ENCODE measurements around the gene COA8. TPM values are rescaled to one million over a fixed set of nuclear protein-coding genes. Genes with fewer than 3 reads are reported as not detected.

Gene COA8
- total RNA-seq, 4 donors from 2014 or later, result 26.8 to 46.1 (median 37.6) TPM

DNA sequence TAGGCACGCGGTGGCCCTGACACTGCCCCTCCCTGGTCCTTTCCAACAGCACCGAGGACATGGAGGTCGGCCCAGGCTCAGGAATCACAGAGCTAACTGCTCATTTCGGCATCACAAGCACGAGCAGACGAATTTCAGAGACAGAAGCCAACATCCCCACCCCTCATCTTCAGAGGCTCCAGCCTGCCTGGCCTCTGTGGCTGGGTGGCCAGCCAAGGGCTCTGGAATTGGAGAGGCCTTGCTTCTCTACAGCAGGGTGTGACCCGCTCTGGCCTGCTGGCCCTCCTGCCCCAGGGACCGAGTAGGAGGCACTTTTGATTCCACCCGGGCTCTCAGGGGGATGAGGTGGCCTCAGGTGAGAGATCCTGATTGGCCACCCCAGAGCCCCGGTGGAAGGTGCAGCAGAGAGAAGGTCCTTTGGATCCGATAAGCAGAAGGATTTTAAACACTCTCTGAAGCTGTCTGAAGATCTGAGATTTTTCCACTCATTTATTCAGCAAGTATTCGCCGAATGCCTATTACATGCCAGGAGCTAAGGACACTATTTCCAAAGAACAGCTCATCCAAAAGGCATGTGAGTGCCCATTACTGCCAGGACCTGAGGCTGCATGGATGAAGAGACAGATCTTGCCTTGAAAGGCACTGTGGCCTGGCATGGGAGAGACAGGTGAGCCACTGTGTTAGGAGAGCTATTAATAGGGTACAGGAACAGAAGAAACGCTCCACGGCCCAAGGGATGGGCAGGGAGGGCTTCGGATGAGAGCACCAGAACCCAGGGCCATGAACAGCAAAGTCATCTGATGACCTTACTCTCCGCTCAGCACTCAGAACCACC is 10.5 kb upstream of the COA8 start:
- TF ChIP-seq EP300 (IDR thresholded peaks at IDR 0.05) (no peak), POLR2A (IDR thresholded peaks at IDR 0.05; ENCODE audit: low read depth) (no peak), POLR2AphosphoS5 (IDR thresholded peaks at IDR 0.05) (peak; percentile 85 to 88)
- TF ChIP-seq, protein P1, sequence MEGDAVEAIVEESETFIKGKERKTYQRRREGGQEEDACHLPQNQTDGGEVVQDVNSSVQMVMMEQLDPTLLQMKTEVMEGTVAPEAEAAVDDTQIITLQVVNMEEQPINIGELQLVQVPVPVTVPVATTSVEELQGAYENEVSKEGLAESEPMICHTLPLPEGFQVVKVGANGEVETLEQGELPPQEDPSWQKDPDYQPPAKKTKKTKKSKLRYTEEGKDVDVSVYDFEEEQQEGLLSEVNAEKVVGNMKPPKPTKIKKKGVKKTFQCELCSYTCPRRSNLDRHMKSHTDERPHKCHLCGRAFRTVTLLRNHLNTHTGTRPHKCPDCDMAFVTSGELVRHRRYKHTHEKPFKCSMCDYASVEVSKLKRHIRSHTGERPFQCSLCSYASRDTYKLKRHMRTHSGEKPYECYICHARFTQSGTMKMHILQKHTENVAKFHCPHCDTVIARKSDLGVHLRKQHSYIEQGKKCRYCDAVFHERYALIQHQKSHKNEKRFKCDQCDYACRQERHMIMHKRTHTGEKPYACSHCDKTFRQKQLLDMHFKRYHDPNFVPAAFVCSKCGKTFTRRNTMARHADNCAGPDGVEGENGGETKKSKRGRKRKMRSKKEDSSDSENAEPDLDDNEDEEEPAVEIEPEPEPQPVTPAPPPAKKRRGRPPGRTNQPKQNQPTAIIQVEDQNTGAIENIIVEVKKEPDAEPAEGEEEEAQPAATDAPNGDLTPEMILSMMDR (IDR thresholded peaks at IDR 0.05), result no peak
- peaks cover 0 to 2% (median 0%) of the 10 kb centered on the region in 4 donors for H3K27me3 ChIP-seq
- 35% methylated on average over 9 of the region's 18 CpGs for WGBS
- H3K9me3 ChIP-seq, result no peaks in the 10 kb centered on the region
- peaks cover 0 to 4% (median 1%) of the 10 kb centered on the region in 4 donors for H3K36me3 ChIP-seq
- no peak for DNase-seq (ENCODE audit: extremely low spot score)
- H3K27ac ChIP-seq (replicated peaks in 1 of 4), result peak overlapping the region; percentile 94 to 98 (median 96)
- intact Hi-C loops (cut with DNase I), result no loop called here
- peaks cover 54 to 99% (median 97%) of the 10 kb centered on the region in 4 donors for H3K4me1 ChIP-seq
- peak overlapping the region; percentile 28 to 60 (median 49) for H3K4me3 ChIP-seq

DNA sequence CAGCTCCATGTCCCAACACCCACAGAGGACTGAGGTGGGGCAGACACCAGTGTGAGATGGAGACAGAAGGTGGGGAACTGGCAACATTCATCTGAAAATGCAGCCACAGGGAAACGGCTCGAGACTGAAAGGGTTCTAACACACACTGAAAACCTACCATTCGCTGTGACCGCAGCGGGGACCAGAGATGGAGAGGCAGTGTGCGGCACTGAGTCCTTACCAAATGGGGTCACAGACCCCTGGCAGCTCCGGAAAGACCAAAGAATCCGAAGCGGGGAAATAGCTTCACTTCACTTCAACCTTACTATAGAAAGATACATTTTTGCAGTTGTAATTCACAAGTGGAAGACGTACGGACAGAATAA is 9.9 kb upstream of the COA8 start:
- Histone ChIP-seq H3K27ac (replicated peaks in 1 of 4) (peak overlapping the region; percentile 94 to 98 (median 96)), H3K9me3 (no peaks in the 10 kb centered on the region), H3K27me3 (peaks cover 0 to 2% (median 0%) of the 10 kb centered on the region in 4 donors), H3K4me3 (peak overlapping the region in 3 of 4 donors; percentile 44 to 60 (median 54)), H3K4me1 (peaks cover 60 to 100% (median 98%) of the 10 kb centered on the region in 4 donors), H3K36me3 (peaks cover 0 to 7% (median 2%) of the 10 kb centered on the region in 4 donors)
- TF ChIP-seq POLR2AphosphoS5 (IDR thresholded peaks at IDR 0.05) (no peak), POLR2A (IDR thresholded peaks at IDR 0.05; ENCODE audit: low read depth) (no peak), EP300 (IDR thresholded peaks at IDR 0.05) (no peak)
- TF ChIP-seq, protein P1 (IDR thresholded peaks at IDR 0.05), result no peak
- DNase-seq (ENCODE audit: extremely low spot score), result no peak
- WGBS, result 90% methylated on average over 11 of the region's 11 CpGs
- intact Hi-C loops (cut with DNase I), result no loop called here

DNA sequence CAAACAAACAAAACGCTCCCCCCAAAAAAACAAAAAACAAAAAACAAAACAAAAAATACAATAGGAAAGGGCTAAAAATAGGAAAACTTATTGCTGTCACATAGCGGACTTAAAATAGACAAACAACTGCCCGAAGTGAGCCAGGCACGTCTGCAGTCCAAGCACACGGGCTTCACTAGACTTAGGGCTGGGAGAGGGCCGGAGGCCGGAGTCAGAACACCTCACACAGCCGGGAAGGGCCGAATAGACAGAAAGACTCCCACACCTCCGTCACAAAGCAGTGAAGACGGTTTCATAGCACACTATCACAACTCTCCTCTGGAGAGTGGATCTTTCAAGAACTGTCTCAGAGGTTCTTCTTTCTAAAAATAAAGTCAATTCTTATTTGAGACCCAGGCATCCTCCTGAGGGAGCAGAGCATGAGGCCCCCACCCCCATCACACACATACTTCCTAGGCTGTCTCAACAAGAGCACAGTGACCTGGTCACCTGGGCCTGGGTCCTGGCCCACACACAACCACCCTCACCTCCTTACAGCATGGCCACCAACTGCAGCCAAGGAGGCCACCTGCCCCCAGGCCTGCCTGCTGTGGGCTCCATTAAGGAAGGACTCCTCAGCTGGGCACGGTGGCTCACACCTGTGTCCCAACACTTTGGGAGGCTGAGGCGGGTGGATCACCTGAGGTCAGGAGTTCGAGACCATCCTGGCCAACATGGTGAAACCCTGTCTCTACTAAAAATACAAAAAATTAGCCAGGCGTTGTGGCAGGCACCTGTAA is 7.0 kb upstream of the COA8 start:
- TF ChIP-seq POLR2AphosphoS5 (IDR thresholded peaks at IDR 0.05) (no peak), EP300 (IDR thresholded peaks at IDR 0.05) (no peak), POLR2A (IDR thresholded peaks at IDR 0.05; ENCODE audit: low read depth) (no peak)
- TF ChIP-seq, protein P1 (IDR thresholded peaks at IDR 0.05), result no peak
- Histone ChIP-seq H3K4me1 (peaks cover 68 to 100% (median 98%) of the 10 kb centered on the region in 4 donors), H3K36me3 (peaks cover 4 to 32% (median 26%) of the 10 kb centered on the region in 4 donors), H3K27ac (replicated peaks in 1 of 4) (peak overlapping the region; percentile 94 to 98 (median 96)), H3K9me3 (no peaks in the 10 kb centered on the region), H3K4me3 (no peak overlapping the region), H3K27me3 (no peaks in the 10 kb centered on the region)
- intact Hi-C loops (cut with DNase I), result no loop called here
- WGBS, result 69% methylated on average over 14 of the region's 15 CpGs
- no peak for DNase-seq (ENCODE audit: extremely low spot score)

DNA sequence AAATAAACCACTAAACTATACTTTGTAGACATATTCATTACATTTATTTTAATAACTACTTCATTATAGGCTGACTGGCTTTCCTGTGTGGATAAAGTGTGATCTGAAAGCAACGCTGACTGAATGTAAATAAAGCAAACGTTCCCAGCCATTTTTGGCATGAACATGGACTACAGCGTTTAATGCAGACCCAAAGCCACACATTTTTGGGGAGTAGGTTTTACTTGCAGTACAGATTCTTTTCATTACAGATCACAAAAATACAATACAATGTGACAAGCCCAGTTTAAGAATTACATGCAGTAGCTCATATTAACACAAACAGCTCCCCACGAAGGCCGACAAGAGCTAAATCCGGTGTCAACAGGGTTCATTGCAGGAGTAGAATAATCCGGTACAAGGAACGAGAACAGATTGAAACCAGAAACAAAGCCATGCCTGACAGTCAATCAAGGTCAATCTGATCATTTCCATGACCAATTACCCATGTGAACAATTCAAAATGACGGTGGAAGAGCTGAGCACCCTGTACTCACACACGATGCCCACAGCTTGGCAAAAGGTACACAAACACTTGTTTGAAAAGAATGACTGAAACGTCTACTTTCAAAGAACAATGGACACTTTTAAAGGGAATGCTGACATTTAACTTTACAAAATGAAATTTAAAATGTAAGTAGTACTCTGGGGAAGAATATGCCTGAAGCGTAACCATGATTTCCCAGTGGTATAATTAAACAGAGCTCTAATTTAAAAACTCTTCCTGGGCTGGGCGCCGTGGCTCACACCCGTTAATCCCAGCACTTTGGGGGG is 5.6 kb upstream of the COA8 start:
- H3K36me3 ChIP-seq, result peaks cover 4 to 32% (median 26%) of the 10 kb centered on the region in 4 donors
- peaks cover 65 to 98% (median 95%) of the 10 kb centered on the region in 4 donors for H3K4me1 ChIP-seq
- H3K9me3 ChIP-seq, result no peaks in the 10 kb centered on the region
- intact Hi-C loops (cut with DNase I), result no loop called here
- no peak overlapping the region for H3K4me3 ChIP-seq
- peak overlapping the region; percentile 91 to 98 (median 96) for H3K27ac ChIP-seq (replicated peaks in 1 of 4)
- no peaks in the 10 kb centered on the region for H3K27me3 ChIP-seq
- TF ChIP-seq POLR2AphosphoS5 (IDR thresholded peaks at IDR 0.05) (no peak), EP300 (IDR thresholded peaks at IDR 0.05) (no peak), POLR2A (IDR thresholded peaks at IDR 0.05; ENCODE audit: low read depth) (no peak)
- TF ChIP-seq, protein P1 (IDR thresholded peaks at IDR 0.05), result no peak
- 50% methylated on average over 15 of the region's 15 CpGs for WGBS
- no peak for DNase-seq (ENCODE audit: extremely low spot score)
